VCaP (cell line): Measurements from ENCODE around the gene TENT4B.

Experiments
- H3K27ac ChIP-seq: fragments of 450-650 bp; 2 replicates; pipeline ENCODE4 v1.5.1; 2017
- CTCF ChIP-seq: fragments of 450-650 bp; conservative IDR thresholded peaks from 2 replicates; pipeline ENCODE4 v1.5.1; 2017; ENCODE audit warnings: mild to moderate bottlenecking, moderate library complexity

Gene TENT4B

GRCh38 chr16:50272111-50272571 is 119.0 kb downstream of the TENT4B start:
- no peak overlapping the region for H3K27ac ChIP-seq
- TF ChIP-seq CTCF: no peak

- TF ChIP-seq CTCF: no peak
- no peak overlapping the region for H3K27ac ChIP-seq
Observed at GRCh38 chr16:50272687-50273381, 119.7 kb downstream of the TENT4B start.

GRCh38 chr16:50273382-50273690 is 120.2 kb downstream of the TENT4B start:
- no peak for TF ChIP-seq CTCF
- H3K27ac ChIP-seq: no peak overlapping the region

GRCh38 chr16:50273888-50274325 is 120.8 kb downstream of the TENT4B start:
- no peak overlapping the region for H3K27ac ChIP-seq
- no peak for TF ChIP-seq CTCF

- H3K27ac ChIP-seq: no peak overlapping the region
- TF ChIP-seq CTCF: no peak
Observed at GRCh38 chr16:50274326-50275097, 121.4 kb downstream of the TENT4B start.

GRCh38 chr16:50275098-50275415 is 122.0 kb downstream of the TENT4B start:
- H3K27ac ChIP-seq: no peak overlapping the region
- TF ChIP-seq CTCF: no peak

GRCh38 chr16:50275428-50276325 is 122.6 kb downstream of the TENT4B start:
- H3K27ac ChIP-seq: no peak overlapping the region
- TF ChIP-seq CTCF: no peak
